A172 (cell line): ENCODE measurements around the gene TFEB. TPM values are rescaled to one million over a fixed set of nuclear protein-coding genes. Genes with fewer than 3 reads are reported as not detected.

Experiments
- DNase-seq: peaks from one replicate; pipeline ENCODE4 v3.0.0-alpha.2; 2015; ENCODE audit warnings: low spot score
- total RNA-seq: library from RNA; depleted of rRNA; stranded (reverse); fragments of >200 nt; shearing (Covaris generic); gene quantifications from 2 replicates; pipeline ENCODE4 v1.2.3, GENCODE V29; 2014; rRNA removed

The TFEB gene
- 6.0 and 9.6 TPM in 2 replicates for total RNA-seq

- peak; percentile 75 for DNase-seq
Measured at GRCh38 chr6:41735427-41736185, at the start of gene TFEB. TFEB (minus strand) TSS chr6:41735608; CDS start chr6:41691213, 44,395 bp downstream.

DNA sequence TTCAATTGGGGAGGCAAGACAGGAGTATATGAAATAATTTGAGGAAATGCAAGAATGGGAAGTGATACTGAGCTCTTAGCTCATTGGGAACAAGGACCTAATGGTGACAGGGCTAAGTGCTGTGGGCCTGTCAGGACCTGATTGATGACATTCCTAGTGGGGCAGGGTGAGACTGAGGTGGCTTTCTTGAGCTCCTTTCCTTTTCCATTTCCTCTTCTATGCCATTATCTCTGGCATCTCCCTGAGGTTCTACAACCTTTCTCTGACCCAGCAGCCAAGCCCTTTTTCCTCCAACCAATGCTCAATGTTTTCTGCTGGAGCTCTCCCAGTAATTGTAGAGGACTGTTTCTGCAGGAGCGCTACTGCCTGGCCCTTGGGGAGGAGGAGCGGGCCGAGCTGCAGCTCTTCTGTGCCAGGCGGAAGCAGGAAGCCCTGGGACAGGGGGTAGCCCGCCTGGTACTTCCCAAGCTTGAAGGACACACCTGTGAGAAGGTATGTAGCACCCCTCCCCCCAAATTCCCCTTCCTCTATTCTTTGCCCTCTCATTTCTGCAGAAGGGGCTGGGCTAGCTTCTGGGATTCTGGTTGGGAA, 49.3 kb upstream of the TFEB start:
- DNase-seq: no peak

DNA sequence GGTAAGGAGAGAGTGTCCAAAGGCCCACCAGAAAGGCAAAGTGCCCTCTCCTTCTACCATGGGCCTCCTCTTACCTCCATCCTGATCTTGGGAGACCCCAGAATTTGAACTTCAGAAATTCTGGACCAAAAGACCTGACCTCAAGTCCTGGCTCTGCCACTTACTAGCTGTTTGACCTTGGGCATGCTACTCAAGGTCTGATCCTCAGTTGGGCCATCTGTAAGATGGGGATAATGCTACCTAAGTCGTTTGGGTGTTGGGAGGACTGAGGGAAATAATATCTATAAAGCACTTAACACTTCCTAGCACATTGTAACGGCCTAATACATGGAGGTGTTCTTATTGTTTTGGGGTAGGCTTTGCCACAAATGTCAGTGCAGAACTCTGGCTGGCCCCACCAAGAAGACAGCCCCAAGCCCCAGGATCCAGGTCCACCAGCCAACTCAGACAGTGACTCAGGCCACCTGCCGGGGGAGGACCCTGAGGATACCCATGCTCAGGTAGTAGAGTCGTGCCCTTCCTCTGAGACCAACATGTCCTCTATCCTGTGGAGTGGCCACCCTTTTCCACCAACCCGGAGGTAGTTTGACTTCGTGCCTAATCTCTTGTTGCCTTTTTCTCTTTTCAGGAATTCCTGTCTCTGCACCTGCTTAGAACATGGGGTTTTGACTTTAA, 47.8 kb upstream of the TFEB start:
- no peak for DNase-seq

GRCh38 chr6:41781366-41781730, 45.9 kb upstream of the TFEB start:
- DNase-seq: no peak

GRCh38 chr6:41780551-41781365, 45.4 kb upstream of the TFEB start, which contains the start of gene PRICKLE4:
PRICKLE4 (plus strand) TSS chr6:41780782; CDS start chr6:41783474, 2,692 bp downstream.
- DNase-seq: peak; percentile 49

DNA sequence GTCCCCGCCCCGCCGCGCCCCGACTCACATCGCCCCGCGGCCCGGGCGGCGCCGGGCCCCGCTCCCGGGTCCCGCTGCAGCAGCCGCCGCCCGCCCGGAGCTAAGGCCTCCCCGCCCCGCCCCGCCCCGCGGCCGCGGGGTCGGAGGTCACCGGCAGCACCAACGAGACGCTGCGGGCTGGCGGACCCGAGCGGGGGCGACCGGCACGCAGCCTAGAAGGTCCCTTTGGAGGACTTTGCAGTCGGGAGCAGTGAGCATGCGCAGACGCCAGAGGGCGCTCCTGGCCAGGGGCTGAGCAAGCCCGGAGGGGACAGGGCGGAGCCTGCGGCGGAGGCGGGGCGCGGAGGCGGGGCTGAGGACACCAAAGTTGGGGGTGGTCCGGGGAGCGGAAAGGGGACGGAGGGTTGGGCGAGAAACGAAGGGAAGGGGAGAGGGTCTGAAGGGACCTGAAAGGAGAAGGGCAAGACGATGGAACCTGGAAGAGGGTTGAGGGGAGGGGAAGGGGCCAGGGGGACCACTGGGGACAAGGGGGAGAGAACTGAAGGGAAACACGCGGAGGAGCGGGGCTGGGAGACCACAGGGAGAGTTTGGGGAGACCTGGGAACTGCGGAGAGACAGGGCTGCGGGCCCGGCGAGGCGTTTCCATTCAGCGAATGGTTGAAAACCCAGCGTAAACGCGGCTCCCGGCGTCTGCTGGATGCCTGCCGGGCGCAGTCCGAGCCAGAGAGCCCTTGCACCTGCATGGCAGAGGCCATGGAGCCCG, 44.6 kb upstream of the TFEB start, which contains the start of gene FRS3:
TSS of gene FRS3 (minus strand) at position 113 of the 763 bp plus-strand sequence. CDS start 2,913 bp downstream, outside the sequence.
- peak; percentile 86 for DNase-seq

DNA sequence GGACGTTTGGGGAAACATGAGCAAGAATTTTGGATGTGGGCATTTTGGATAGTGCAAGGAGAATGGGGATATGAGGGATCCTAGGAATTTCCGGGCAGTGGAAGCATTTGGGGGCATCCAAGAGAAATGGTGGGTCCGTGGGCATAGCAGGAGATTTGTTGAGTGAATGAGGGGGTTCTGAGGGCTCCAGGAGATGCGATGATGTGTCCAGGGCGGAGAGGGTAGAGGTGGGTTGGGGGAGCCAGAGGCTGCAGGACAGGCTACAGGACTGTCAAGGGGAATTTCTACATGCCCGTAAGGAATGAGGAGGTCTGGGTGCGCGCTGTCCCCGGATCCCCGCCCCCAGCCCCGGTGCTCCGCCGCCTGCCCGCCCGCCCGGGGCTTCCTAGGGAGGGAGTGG, 43.9 kb upstream of the TFEB start:
- no peak for DNase-seq

GRCh38 chr6:41778895-41779294, 43.5 kb upstream of the TFEB start:
- DNase-seq: no peak

DNA sequence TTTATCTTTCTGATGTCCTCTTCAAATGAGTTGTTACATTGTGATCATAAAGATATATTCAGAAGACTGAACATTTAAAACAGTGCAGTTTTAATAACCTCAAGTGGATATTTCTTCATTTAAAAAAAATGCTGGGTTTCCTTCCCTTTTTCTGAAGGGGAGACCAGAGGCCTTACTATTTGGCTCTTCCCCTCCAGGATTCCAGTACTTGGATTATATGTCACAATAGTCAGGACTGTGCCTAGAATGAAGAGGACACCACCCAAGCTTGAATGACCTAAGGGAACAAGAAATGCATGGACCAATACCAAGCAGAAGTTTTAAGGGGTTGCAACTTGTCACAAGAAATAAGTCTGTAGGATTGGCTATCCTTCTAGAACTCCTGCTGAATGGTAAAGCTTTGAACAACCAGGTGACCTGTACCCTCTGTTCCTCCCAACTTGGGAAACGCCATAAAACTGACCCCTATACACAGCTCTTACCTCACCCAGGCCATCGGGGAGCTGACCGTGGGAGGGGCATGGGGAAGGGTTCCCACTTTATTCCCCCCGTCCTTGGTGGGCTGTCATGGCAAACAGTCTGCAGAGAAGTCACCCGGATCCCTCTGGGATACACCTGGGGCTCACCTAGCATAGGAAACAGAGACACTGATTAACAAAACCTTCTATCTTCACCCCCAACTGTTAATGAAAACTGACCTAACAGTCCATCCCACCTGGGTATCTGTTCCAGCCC, 42.3 kb upstream of the TFEB start:
- no peak for DNase-seq

- no peak for DNase-seq
Measured at GRCh38 chr6:41775293-41775882, 40.0 kb upstream of the TFEB start.

DNA sequence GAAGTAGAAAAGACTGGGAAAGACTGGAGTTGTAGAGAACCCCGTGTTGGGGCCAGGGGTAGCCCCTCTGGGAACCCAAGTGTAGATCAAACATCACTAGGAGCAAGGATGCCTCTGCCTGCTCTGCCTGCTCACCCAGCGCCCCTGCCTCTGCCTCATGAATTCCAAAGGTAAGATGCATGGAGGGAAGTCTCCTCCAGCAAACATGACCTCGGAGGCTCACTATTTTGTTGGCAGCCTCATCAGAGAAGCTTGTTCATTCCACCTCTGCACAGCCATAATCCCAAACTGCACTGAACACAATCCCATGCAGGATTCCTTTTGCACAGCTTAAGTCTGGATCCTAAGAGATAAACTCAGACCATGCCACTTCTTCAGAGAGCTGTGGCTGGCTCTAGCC, 39.4 kb upstream of the TFEB start:
- DNase-seq: no peak

GRCh38 chr6:41771058-41771983, 35.9 kb upstream of the TFEB start:
- no peak for DNase-seq

GRCh38 chr6:41770381-41771057, 35.1 kb upstream of the TFEB start:
- no peak for DNase-seq

DNA sequence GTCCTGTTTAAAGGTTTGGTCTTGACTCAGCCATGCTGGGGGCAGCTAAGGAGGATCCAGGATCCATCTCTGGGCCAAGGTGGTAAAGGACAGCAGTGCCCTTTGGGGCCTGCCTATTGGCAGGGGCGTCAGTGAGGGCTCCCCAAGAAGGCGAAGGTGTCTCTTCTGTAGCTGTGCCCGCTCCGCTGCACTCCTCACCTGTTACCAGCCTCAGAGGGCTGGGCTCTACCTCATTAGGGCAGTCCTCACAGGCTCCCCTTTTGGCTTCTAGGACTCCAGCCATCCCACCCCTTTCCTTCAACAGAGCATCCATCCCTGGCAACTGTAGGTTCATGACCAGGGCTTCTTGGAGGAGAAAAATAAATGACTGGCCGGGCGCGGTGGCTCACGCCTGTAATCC, 34.0 kb upstream of the TFEB start:
- no peak for DNase-seq

DNA sequence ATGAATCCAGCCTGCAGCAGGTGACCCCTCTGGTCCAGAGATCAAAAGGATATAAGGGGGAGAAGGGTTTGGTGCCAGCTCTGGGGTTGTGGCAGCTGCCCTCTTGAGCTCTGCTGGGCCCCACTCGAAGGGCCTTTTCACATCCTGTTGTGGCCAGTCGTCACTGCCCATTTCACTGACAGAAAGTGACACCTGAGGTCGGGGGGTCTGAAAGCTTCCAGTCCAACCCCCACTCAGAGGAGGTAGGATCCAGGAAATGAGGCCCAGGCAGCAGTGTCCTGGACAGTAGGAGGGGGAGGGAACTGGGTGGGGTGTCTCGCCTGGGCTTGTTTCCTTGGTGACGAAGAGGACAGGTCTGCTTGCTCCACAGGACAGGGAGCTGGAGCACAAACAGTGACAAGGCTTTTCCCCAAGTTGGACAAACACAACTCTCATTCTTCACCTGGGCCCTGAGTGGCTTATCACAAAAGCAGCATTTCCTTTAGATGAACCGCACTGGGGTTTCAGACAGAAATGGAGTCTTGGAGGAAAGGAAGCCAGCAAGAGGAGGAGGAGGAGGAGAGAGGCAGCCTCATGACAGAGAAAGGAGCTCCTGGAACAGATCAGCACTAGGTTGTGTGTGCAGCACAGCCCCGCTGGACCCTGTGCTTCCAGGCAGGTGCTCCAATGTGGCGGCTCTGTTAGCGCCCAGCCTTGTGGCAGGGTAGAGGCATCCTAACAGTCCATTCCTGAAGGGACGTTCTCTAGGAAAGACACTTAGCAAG, 33.3 kb upstream of the TFEB start:
- DNase-seq: no peak

GRCh38 chr6:41767112-41767833, 31.9 kb upstream of the TFEB start:
- DNase-seq: peak; percentile 78
